Tibial nerve (tissue), 4 donors: Measurements from ENCODE around the gene FGD4. TPM values are rescaled to one million over a fixed set of nuclear protein-coding genes. Genes with fewer than 3 reads are reported as not detected.
A peak's percentile ranks its signal among the peaks of the same experiment; 100 is the strongest.

Source experiments
- DNase-seq, 2 donors: peaks; one replicate each; pipeline ENCODE4 v3.0.0-alpha.2; 2019; ENCODE audit warnings: low spot score in 2 of 2
- H3K27ac ChIP-seq, 4 donors: fragments of 200-600 bp; sonication (generic) in 3 of 4; one replicate each; pipeline ENCODE4 v1.5.1; 2017 to 2019; ENCODE audit warnings: mild to moderate bottlenecking in 1 of 4
- H3K27me3 ChIP-seq, 2 donors: fragments of 200-600 bp; sonication (generic) in 1 of 2; one replicate each; pipeline versions ENCODE4 v1.5.1 to v1.6.0; 2017 to 2019
- H3K36me3 ChIP-seq, 3 donors: fragments of 200-600 bp; sonication (generic); one replicate each; pipeline ENCODE4 v1.5.1; 2018 to 2019
- H3K4me1 ChIP-seq, 4 donors: fragments of 200-600 bp; sonication (generic) in 3 of 4; one replicate each; pipeline ENCODE4 v1.5.1; 2017 to 2019
- H3K4me3 ChIP-seq, 4 donors: fragments of 200-600 bp; sonication (generic) in 3 of 4; one replicate each; pipeline ENCODE4 v1.5.1; 2017 to 2019; ENCODE audit warnings: mild to moderate bottlenecking in 1 of 4, moderate library complexity in 1 of 4
- H3K9me3 ChIP-seq, 4 donors: fragments of 200-600 bp; sonication (generic) in 3 of 4; one replicate each; pipeline ENCODE4 v1.5.1; 2017 to 2019
- CTCF ChIP-seq, 5 experiments: fragments of 200-600 bp in 3 of 5; fragments of 450-650 bp in 2 of 5; sonication (generic) in 3 of 5; IDR thresholded peaks; one replicate each; pipeline ENCODE4 v1.5.1; 2016 to 2019; ENCODE audit warnings: antibody characterized with exemption in 5 of 5, mild to moderate bottlenecking in 3 of 5, moderate library complexity in 2 of 5
- EP300 ChIP-seq, 2 donors: sonication (generic); formaldehyde crosslinking; IDR thresholded peaks; one replicate each; pipeline ENCODE4 v1.6.1; 2017; ENCODE audit warnings: antibody characterized with exemption in 2 of 2, mild to moderate bottlenecking in 1 of 2
- POLR2A ChIP-seq, 2 donors: fragments of 450-650 bp; IDR thresholded peaks; one replicate each; pipeline ENCODE4 v1.6.1; 2017; ENCODE audit warnings: antibody characterized with exemption in 2 of 2, mild to moderate bottlenecking in 2 of 2, moderate library complexity in 2 of 2
- WGBS, 2 donors: methylation state at CpG; one replicate each; pipeline ENCODE4 v1.1.5; 2018; 5-methylcytosine and 5-hydroxymethylcytosine counted together
- total RNA-seq, 4 donors: library from RNA; depleted of rRNA; stranded (reverse); fragments of >200 nt; gene quantifications; one replicate each; pipeline ENCODE4 v1.1.0, GENCODE V29; 2016

FGD4 gene
- total RNA-seq, 4 donors from 2014 or later, result 78.3 to 102 (median 84.2) TPM

- TF ChIP-seq POLR2A (IDR thresholded peaks at IDR 0.05) (no peak), CTCF (IDR thresholded peaks at IDR 0.05) (no peak), EP300 (IDR thresholded peaks at IDR 0.05) (no peak)
- no peak for DNase-seq
- peaks cover 0 to 52% (median 9%) of the 10 kb centered on the region in 4 donors for H3K4me1 ChIP-seq
Measured at GRCh38 chr12:32494656-32495055, 95.3 kb downstream of the FGD4 start.

DNA sequence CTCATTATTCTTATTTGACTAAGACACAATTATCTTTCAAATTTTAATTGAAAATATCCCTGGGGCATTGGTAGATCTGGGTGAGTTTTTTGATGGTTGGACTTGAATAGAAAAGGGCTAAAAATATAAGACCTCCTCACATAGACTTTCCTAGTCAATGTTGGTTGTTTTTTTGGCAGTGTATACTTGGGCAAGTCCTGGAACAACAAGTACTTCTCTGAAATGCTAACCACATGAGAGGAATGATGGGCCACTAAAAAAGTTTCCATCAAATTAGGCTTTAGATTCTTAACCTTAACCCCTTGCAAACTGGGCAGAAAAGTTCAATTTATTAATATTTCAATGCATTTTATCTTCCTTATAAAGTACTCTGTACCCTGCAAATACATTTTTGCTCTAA lies 97.6 kb downstream of the FGD4 start:
- Histone ChIP-seq H3K4me1 (peaks cover 0 to 50% (median 12%) of the 10 kb centered on the region in 4 donors), H3K9me3 (no peaks in the 10 kb centered on the region), H3K27ac (peak overlapping the region in 1 of 4 donors; percentile 16), H3K36me3 (no peaks in the 10 kb centered on the region), H3K27me3 (no peaks in the 10 kb centered on the region), H3K4me3 (no peak overlapping the region)
- DNase-seq, result no peak
- peak in 1 of 2 donors; percentile 22 for TF ChIP-seq EP300 (IDR thresholded peaks at IDR 0.05)
- TF ChIP-seq POLR2A (IDR thresholded peaks at IDR 0.05), result no peak

More at GRCh38 chr12:32494656-32495055, 95.3 kb downstream of the FGD4 start:
- H3K36me3 ChIP-seq, result no peaks in the 10 kb centered on the region
- H3K4me3 ChIP-seq, result no peak overlapping the region
- no peaks in the 10 kb centered on the region for H3K27me3 ChIP-seq
- no peaks in the 10 kb centered on the region for H3K9me3 ChIP-seq
- H3K27ac ChIP-seq, result no peak overlapping the region

DNA sequence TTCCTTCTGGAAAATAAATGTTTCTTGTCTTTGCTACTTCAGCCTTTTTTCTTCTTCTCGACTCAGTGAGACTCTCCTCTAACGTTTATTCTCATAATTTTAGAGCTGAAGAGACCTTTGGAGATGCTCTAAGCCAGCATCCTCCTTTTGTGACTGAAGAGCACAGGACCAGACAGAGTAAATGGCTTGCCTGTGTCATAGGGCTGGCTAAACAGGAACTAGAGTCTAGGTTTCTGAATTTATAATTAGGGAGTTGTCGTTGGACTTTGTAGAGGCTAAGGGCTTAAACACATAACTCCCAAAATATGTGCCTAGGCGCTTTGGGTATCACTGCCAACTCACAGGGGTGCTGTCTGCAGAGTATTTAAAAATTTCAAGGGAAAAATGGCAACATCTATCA lies 98.5 kb downstream of the FGD4 start:
- 55 to 61% methylated on average over 4 of the region's 4 CpGs for WGBS, 2 donors
- Histone ChIP-seq H3K4me1 (peaks cover 0 to 57% (median 14%) of the 10 kb centered on the region in 4 donors), H3K9me3 (no peaks in the 10 kb centered on the region), H3K27me3 (no peaks in the 10 kb centered on the region), H3K36me3 (no peaks in the 10 kb centered on the region), H3K27ac (peak overlapping the region in 2 of 4 donors; percentile 22 to 42), H3K4me3 (no peak overlapping the region)
- DNase-seq, result no peak
- TF ChIP-seq POLR2A (IDR thresholded peaks at IDR 0.05) (no peak), EP300 (IDR thresholded peaks at IDR 0.05) (no peak), CTCF (IDR thresholded peaks at IDR 0.05) (no peak)

- 95% methylated on average over 6 of the region's 6 CpGs for WGBS, 2 donors
Measured at GRCh38 chr12:32499048-32499447, 99.7 kb downstream of the FGD4 start.

DNA sequence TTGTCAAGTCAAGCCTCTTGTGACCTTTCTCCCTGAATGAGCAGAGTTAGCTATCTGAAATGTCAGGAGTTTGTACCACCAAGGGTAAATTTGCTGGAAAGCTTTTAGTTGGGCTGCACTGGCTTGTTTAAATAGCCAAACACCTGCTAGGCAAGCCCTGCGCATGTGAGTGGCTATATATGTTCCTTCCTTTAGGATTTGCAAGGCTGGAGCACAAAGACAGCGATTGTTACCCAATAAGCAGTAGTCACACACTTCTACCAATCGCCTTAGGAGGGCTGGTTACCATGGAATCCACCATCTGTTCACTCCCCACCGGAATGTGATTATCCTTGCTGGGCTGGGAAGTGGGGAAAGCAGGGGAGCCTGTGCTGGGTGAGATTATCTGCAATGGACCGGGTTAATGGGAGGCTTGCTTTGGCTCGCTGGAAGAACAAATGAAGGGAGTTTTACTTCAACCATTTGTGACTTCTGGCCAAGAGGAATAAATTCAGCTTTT lies 102.5 kb downstream of the FGD4 start:
- Histone ChIP-seq H3K4me1 (peaks cover 0 to 71% (median 17%) of the 10 kb centered on the region in 4 donors), H3K9me3 (no peaks in the 10 kb centered on the region), H3K27me3 (no peaks in the 10 kb centered on the region), H3K4me3 (peak overlapping the region in 3 of 4 donors; percentile 1 to 40 (median 23)), H3K36me3 (no peaks in the 10 kb centered on the region), H3K27ac (peak overlapping the region; percentile 60 to 81 (median 66))
- WGBS, 2 donors, result 7 to 27% methylated on average over 6 of the region's 6 CpGs
- TF ChIP-seq CTCF (IDR thresholded peaks at IDR 0.05), result no peak
- peak in 1 of 2 donors; percentile 28 for TF ChIP-seq EP300 (IDR thresholded peaks at IDR 0.05)
- DNase-seq, result peak in 1 of 2 donors; percentile 37

More at GRCh38 chr12:32499048-32499447, 99.7 kb downstream of the FGD4 start:
- Histone ChIP-seq H3K27me3 (no peaks in the 10 kb centered on the region), H3K4me3 (no peak overlapping the region), H3K27ac (no peak overlapping the region), H3K9me3 (no peaks in the 10 kb centered on the region), H3K4me1 (peaks cover 0 to 67% (median 19%) of the 10 kb centered on the region in 4 donors), H3K36me3 (no peaks in the 10 kb centered on the region)
- DNase-seq, result no peak
- TF ChIP-seq CTCF (IDR thresholded peaks at IDR 0.05) (no peak), POLR2A (IDR thresholded peaks at IDR 0.05) (no peak), EP300 (IDR thresholded peaks at IDR 0.05) (no peak)
